DND-41 (cell line): Measurements from ENCODE around the gene KCNG2.

ENCODE experiments used
- EZH2 ChIP-seq: IDR thresholded peaks from 3 replicates; pipeline ENCODE4 v1.6.1; 2012; ENCODE audit warnings: borderline replicate concordance, low read depth, mild to moderate bottlenecking, moderate library complexity, low read length, inconsistent platforms; ENCODE audit not compliant: severe bottlenecking
- TF ChIP-seq, protein P1 (sequence below): IDR thresholded peaks from 2 replicates; pipeline ENCODE4 v1.5.1; 2012; ENCODE audit warnings: borderline replicate concordance, low read length, moderate library complexity, mild to moderate bottlenecking; ENCODE audit not compliant: poor library complexity, severe bottlenecking; ENCODE audit errors: extremely low read depth

DNA sequence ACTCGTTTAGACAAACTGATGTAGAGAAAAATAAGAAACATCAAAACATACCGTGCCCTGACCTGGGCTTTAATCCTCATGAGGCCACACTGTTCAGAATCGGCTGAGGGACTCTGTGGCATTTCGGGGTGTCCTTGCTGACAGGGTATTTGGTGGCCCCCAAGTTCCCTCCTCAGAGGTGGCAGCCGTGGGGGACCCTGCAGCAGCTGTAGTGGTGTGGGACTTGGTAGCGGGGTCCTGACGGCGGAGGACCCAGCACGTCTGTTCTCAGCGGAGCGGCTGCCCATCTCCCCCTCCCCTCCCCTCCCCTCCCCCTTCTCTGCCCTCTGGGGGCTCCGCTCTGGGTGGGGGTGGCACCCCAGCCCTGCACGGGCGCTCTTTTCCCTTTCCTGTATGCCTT is 18.4 kb downstream of the KCNG2 start:
- TF ChIP-seq, protein P1, sequence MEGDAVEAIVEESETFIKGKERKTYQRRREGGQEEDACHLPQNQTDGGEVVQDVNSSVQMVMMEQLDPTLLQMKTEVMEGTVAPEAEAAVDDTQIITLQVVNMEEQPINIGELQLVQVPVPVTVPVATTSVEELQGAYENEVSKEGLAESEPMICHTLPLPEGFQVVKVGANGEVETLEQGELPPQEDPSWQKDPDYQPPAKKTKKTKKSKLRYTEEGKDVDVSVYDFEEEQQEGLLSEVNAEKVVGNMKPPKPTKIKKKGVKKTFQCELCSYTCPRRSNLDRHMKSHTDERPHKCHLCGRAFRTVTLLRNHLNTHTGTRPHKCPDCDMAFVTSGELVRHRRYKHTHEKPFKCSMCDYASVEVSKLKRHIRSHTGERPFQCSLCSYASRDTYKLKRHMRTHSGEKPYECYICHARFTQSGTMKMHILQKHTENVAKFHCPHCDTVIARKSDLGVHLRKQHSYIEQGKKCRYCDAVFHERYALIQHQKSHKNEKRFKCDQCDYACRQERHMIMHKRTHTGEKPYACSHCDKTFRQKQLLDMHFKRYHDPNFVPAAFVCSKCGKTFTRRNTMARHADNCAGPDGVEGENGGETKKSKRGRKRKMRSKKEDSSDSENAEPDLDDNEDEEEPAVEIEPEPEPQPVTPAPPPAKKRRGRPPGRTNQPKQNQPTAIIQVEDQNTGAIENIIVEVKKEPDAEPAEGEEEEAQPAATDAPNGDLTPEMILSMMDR = no peak
- no peak for TF ChIP-seq EZH2
